Activated T-cell treated with anti-CD3 and anti-CD28 coated beads for 1 hour (primary cell): ENCODE results near the gene TMEM54.

Experiments used
- DNase-seq: peaks from one replicate; pipeline ENCODE4 v3.0.0-alpha.2; 2020; ENCODE audit warnings: low read depth

TMEM54 gene

GRCh38 chr1:32895325-32896215 lies 5.6 kb downstream of the TMEM54 start:
- no peak for DNase-seq

GRCh38 chr1:32894681-32895080 lies 6.5 kb downstream of the TMEM54 start:
- no peak for DNase-seq

- DNase-seq = no peak
Observed at GRCh38 chr1:32894019-32894600, 7.1 kb downstream of the TMEM54 start.

GRCh38 chr1:32893198-32894018 lies 7.8 kb downstream of the TMEM54 start:
- DNase-seq = no peak

GRCh38 chr1:32892368-32893197 lies 8.6 kb downstream of the TMEM54 start:
- no peak for DNase-seq

- DNase-seq = no peak
Observed at GRCh38 chr1:32891630-32892029, 9.6 kb downstream of the TMEM54 start.

- DNase-seq = no peak
Observed at GRCh38 chr1:32891241-32891570, 10.0 kb downstream of the TMEM54 start.

- DNase-seq = no peak
Observed at GRCh38 chr1:32890516-32891240, 10.5 kb downstream of the TMEM54 start.

- DNase-seq = no peak
Observed at GRCh38 chr1:32889731-32890278, 11.4 kb downstream of the TMEM54 start.

GRCh38 chr1:32888677-32889420 lies 12.3 kb downstream of the TMEM54 start:
- no peak for DNase-seq

- DNase-seq = no peak
Observed at GRCh38 chr1:32888134-32888533, 13.1 kb downstream of the TMEM54 start.

- no peak for DNase-seq
Observed at GRCh38 chr1:32887623-32888022, 13.6 kb downstream of the TMEM54 start.

GRCh38 chr1:32886828-32887414 lies 14.3 kb downstream of the TMEM54 start:
- no peak for DNase-seq

GRCh38 chr1:32886004-32886827 lies 15.0 kb downstream of the TMEM54 start, which contains the start of gene HPCA:
TSS of gene HPCA (plus strand) at chr1:32886491. CDS start at chr1:32888899, 2,408 bp downstream.
- no peak for DNase-seq

GRCh38 chr1:32885676-32886003 lies 15.5 kb downstream of the TMEM54 start:
- DNase-seq = no peak

GRCh38 chr1:32884726-32885125 lies 16.5 kb downstream of the TMEM54 start:
- DNase-seq = no peak

GRCh38 chr1:32884032-32884372 lies 17.2 kb downstream of the TMEM54 start:
- no peak for DNase-seq

- DNase-seq = no peak
Observed at GRCh38 chr1:32883338-32884031, 17.7 kb downstream of the TMEM54 start.
